SK-N-SH (cell line): Measurements from ENCODE around the gene COL23A1. TPM values are rescaled to one million over a fixed set of nuclear protein-coding genes. Genes with fewer than 3 reads are reported as not detected.

Experiments
- CTCF ChIA-PET: fragments of 300-600, 350-600 bp; formaldehyde crosslinking; extraction: SDS; loops from one replicate; lab custom pipeline; 2021; lab: Yijun Ruan, JAX
- POLR2A ChIA-PET: fragments of 350-600 bp; sonication (Branson Sonifier 250); formaldehyde crosslinking; extraction: SDS; loops from one replicate; lab custom pipeline; 2020; ENCODE audit warnings: antibody characterized with exemption, inconsistent platforms; lab: Yijun Ruan, JAX
- DNase-seq: peaks from one replicate; pipeline ENCODE4 v3.0.0; 2012
- H2AFZ ChIP-seq: fragments of 200-600 bp; sonication (generic); 2 replicates; pipeline ENCODE4 v1.8.1; 2016; ENCODE audit warnings: antibody characterized with exemption, mild to moderate bottlenecking, low read depth
- H3F3A ChIP-seq: fragments of 200-600 bp; sonication (generic); replicated peaks from 2 replicates; pipeline ENCODE3; 2016; ENCODE audit warnings: antibody characterized with exemption, mild to moderate bottlenecking; ENCODE audit not compliant: insufficient read depth
- H3K27ac ChIP-seq, 2 experiments: fragments of 200-500 bp in 1 of 2; fragments of 200-600 bp in 1 of 2; sonication (Bioruptor generic) in 1 of 2; sonication (generic), shearing (Covaris generic) in 1 of 2; 2 replicates each; pipeline versions ENCODE4 v1.5.1 to v1.6.1; 2014 to 2016; ENCODE audit warnings: low read depth in 2 of 2, inconsistent platforms in 1 of 2, low read length in 1 of 2, mild to moderate bottlenecking in 1 of 2, mixed read lengths in 1 of 2
- H3K27me3 ChIP-seq: fragments of 200-600 bp; sonication (generic), shearing (Covaris generic); 2 replicates; pipeline ENCODE4 v1.6.1; 2016; ENCODE audit warnings: mixed run types; ENCODE audit not compliant: insufficient read depth
- H3K36me3 ChIP-seq, 2 experiments: fragments of 200-500 bp in 1 of 2; fragments of 200-600 bp in 1 of 2; sonication (Bioruptor generic) in 1 of 2; sonication (generic) in 1 of 2; replicated peaks in 1 of 2; 2 replicates each; pipeline versions ENCODE3 to v1.5.1; 2014 to 2016; ENCODE audit warnings: low read length in 1 of 2, mild to moderate bottlenecking in 1 of 2; ENCODE audit not compliant: insufficient read depth in 2 of 2, control insufficient read depth in 1 of 2
- H3K4me1 ChIP-seq, 2 experiments: fragments of 200-500 bp in 1 of 2; fragments of 200-600 bp in 1 of 2; sonication (Bioruptor generic) in 1 of 2; sonication (generic), shearing (Covaris generic) in 1 of 2; 2 replicates each; pipeline versions ENCODE4 v1.5.1 to v1.6.1; 2014 to 2016; ENCODE audit warnings: low read depth in 1 of 2, low read length in 1 of 2, mixed run types in 1 of 2; ENCODE audit not compliant: insufficient read depth in 2 of 2, control insufficient read depth in 1 of 2
- H3K4me2 ChIP-seq: fragments of 200-600 bp; sonication (generic), shearing (Covaris generic); 2 replicates; pipeline ENCODE4 v1.6.1; 2017; ENCODE audit warnings: mixed run types
- H3K4me3 ChIP-seq, 2 experiments: fragments of 200-500 bp in 1 of 2; fragments of 200-600 bp in 1 of 2; sonication (Bioruptor generic) in 1 of 2; sonication (generic), shearing (Covaris generic) in 1 of 2; 2 replicates each; pipeline versions ENCODE4 v1.5.1 to v1.8.1; 2014 to 2016; ENCODE audit warnings: low read depth in 2 of 2, inconsistent platforms in 1 of 2, low read length in 1 of 2, mild to moderate bottlenecking in 1 of 2, mixed read lengths in 1 of 2, moderate library complexity in 1 of 2
- H3K79me2 ChIP-seq: fragments of 200-600 bp; sonication (generic); 2 replicates; pipeline ENCODE4 v1.8.1; 2017; ENCODE audit warnings: mild to moderate bottlenecking; ENCODE audit not compliant: insufficient read depth
- H3K9ac ChIP-seq: fragments of 200-600 bp; sonication (generic); 2 replicates; pipeline ENCODE4 v1.6.1; 2017; ENCODE audit warnings: mixed run types
- H3K9me2 ChIP-seq: fragments of 200-600 bp; sonication (generic); 2 replicates; pipeline ENCODE4 v1.6.1; 2017; ENCODE audit warnings: mixed run types
- H3K9me3 ChIP-seq: fragments of 200-600 bp; sonication (generic); 2 replicates; pipeline ENCODE4 v1.6.1; 2017; ENCODE audit warnings: mixed run types, mild to moderate bottlenecking, moderate library complexity
- H4K20me1 ChIP-seq: fragments of 200-600 bp; sonication (generic); 2 replicates; pipeline ENCODE4 v1.6.1; 2017; ENCODE audit warnings: mild to moderate bottlenecking, mixed run types; ENCODE audit not compliant: insufficient read depth
- ELF1 ChIP-seq: IDR thresholded peaks from 2 replicates; pipeline ENCODE4 v1.4.0; 2012
- EP300 ChIP-seq, 2 experiments: IDR thresholded peaks; 2 replicates each; pipeline versions ENCODE4 v1.4.0 to v1.6.1; 2012; ENCODE audit warnings: borderline replicate concordance in 1 of 2, low read depth in 1 of 2, low read length in 1 of 2
- FOSL2 ChIP-seq: IDR thresholded peaks from 2 replicates; pipeline ENCODE4 v1.4.0; 2012; ENCODE audit warnings: low read depth, mild to moderate bottlenecking, moderate library complexity, borderline replicate concordance
- FOXJ3 ChIP-seq: sonication (generic); formaldehyde crosslinking; IDR thresholded peaks from 2 replicates; pipeline ENCODE4 v1.5.1; 2020; ENCODE audit warnings: mild to moderate bottlenecking, missing genetic modification reagents
- FOXM1 ChIP-seq: IDR thresholded peaks from 2 replicates; pipeline ENCODE4 v1.4.0; 2012; ENCODE audit warnings: low read depth, mild to moderate bottlenecking
- GABPA ChIP-seq: IDR thresholded peaks from 2 replicates; pipeline ENCODE4 v1.4.0; 2012; ENCODE audit warnings: low read depth, mild to moderate bottlenecking
- MEF2A ChIP-seq: IDR thresholded peaks from 2 replicates; pipeline ENCODE4 v1.4.0; 2012; ENCODE audit warnings: low read depth, borderline replicate concordance
- MXI1 ChIP-seq: IDR thresholded peaks from 2 replicates; pipeline ENCODE4 v1.6.1; 2012; ENCODE audit warnings: mild to moderate bottlenecking, low read depth, low read length, improper control_type of control experiment
- NFIC ChIP-seq: IDR thresholded peaks from 2 replicates; pipeline ENCODE4 v1.4.0; 2012; ENCODE audit warnings: borderline replicate concordance
- NRF1 ChIP-seq: IDR thresholded peaks from 2 replicates; pipeline ENCODE4 v1.6.1; 2012; ENCODE audit warnings: low read depth, mild to moderate bottlenecking, low read length
- POLR2AphosphoS5 ChIP-seq: IDR thresholded peaks from 2 replicates; pipeline ENCODE4 v1.6.1; 2012; ENCODE audit warnings: low read depth, low read length
- RAD21 ChIP-seq: IDR thresholded peaks from 2 replicates; pipeline ENCODE4 v1.6.1; 2012; ENCODE audit warnings: mild to moderate bottlenecking, low read length
- RCOR1 ChIP-seq: fragments of 150-350 bp; IDR thresholded peaks from 2 replicates; pipeline ENCODE4 v1.6.1; 2017; ENCODE audit warnings: antibody characterized with exemption, low read length
- RFX5 ChIP-seq: IDR thresholded peaks from 2 replicates; pipeline ENCODE4 v1.6.1; 2012; ENCODE audit warnings: mild to moderate bottlenecking, improper control_type of control experiment, low read length
- RXRA ChIP-seq: IDR thresholded peaks from 2 replicates; pipeline ENCODE4 v1.4.0; 2012; ENCODE audit warnings: low read depth, mild to moderate bottlenecking, borderline replicate concordance
- SIN3A ChIP-seq: IDR thresholded peaks from 2 replicates; pipeline ENCODE4 v1.6.1; 2012; ENCODE audit warnings: low read depth, mild to moderate bottlenecking, low read length, moderate library complexity, borderline replicate concordance
- SMC3 ChIP-seq: IDR thresholded peaks from 2 replicates; pipeline ENCODE4 v1.6.1; 2012; ENCODE audit warnings: low read depth, low read length, improper control_type of control experiment
- TAF1 ChIP-seq: IDR thresholded peaks from 2 replicates; pipeline ENCODE4 v1.6.1; 2012; ENCODE audit warnings: low read depth, mild to moderate bottlenecking, low read length, moderate library complexity, borderline replicate concordance
- TCF12 ChIP-seq: IDR thresholded peaks from 2 replicates; pipeline ENCODE4 v1.4.0; 2012
- TEAD4 ChIP-seq: IDR thresholded peaks from 2 replicates; pipeline ENCODE4 v1.4.0; 2012; ENCODE audit warnings: mild to moderate bottlenecking, borderline replicate concordance; ENCODE audit not compliant: insufficient read depth
- ZBTB33 ChIP-seq: IDR thresholded peaks from 2 replicates; pipeline ENCODE4 v1.4.0; 2012; ENCODE audit warnings: low read depth, borderline replicate concordance
- WGBS: methylation state at CpG from one replicate; pipeline ENCODE4 v1.1.6; 2017; ENCODE audit warnings: low lambda C conversion rate; 5-methylcytosine and 5-hydroxymethylcytosine counted together
- polyA plus RNA-seq, 3 experiments: library from polyadenylated mRNA; depleted of rRNA; stranded (reverse); fragments of >200 nt; gene quantifications; 2 replicates each; pipeline ENCODE4 v1.2.3, GENCODE V29; 2012
- TF ChIP-seq, protein P1 (sequence below): IDR thresholded peaks from 2 replicates; pipeline ENCODE4 v1.4.0; 2012; ENCODE audit warnings: low read depth
- TF ChIP-seq, protein P2 (sequence below): fragments of 200-600 bp; sonication (generic); IDR thresholded peaks from 2 replicates; pipeline ENCODE4 v1.6.1; 2017; ENCODE audit warnings: antibody characterized with exemption, mild to moderate bottlenecking, moderate library complexity
- TF ChIP-seq, protein P3 (sequence below): IDR thresholded peaks from 2 replicates; pipeline ENCODE4 v1.4.0; 2012; ENCODE audit warnings: low read depth, borderline replicate concordance

The COL23A1 gene
- polyA plus RNA-seq, 1 of the 3 experiments (the other 2 are of a cell fraction), result 0.10 TPM

DNA sequence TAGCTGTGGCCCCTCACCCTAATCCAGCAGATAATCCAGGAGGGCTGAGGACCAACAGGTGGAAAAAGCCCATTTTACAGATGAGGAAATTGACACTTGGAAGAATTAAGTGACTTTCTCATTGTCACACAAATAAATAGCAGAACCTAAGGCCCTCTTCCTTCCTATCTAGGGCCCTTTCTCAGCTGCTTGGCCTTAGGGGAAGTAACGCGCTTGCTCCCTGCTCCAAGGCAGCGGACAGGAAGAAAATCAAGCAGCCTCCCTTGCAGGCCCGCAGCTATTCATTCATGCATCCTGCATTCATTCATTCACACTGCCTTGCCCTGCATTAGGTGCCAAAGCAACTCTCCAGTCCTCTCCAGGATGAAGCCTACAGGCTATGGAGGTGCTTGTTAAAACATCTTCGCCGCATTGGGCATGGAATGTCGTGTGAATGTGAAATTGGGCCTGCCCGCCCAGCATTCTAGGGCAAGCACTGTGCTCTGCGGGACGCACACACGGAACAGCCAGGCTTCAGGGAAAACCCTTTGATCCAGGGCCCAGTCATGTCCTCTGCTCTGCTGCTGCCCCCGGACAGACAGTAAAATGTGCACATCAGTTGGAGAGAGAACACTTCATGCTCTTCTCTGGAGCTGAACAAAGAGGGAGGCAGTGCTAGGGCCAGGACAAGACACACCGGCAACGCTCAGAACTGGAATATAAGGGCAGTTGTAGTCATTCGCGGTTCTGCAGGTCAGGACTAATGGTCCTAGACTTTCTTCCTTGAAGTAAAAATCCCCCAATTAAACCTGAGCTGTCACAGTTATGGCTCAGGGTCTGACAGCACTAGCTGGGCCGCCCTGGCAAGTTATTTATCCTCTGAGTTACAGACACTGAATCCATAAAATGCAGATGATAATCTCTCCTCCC, 166.0 kb downstream of the COL23A1 start:
- H3K9ac ChIP-seq, result no peak overlapping the region
- no peaks in the 10 kb centered on the region for H3K36me3 ChIP-seq
- H3K4me3 ChIP-seq, result no peak overlapping the region
- H3K27ac ChIP-seq, result peak overlapping the region in 1 of 2 experiments; percentile 82; a peak in 2 of 4 replicates
- no peaks in the 10 kb centered on the region for H3K27me3 ChIP-seq
- H3K4me1 ChIP-seq, result peaks cover 0 to 65% of the 10 kb centered on the region in 2 experiments; a peak in 1 of 4 replicates
- no peak for TF ChIP-seq NRF1
- TF ChIP-seq FOXM1, result no peak
- no peak for TF ChIP-seq FOXJ3 (CRISPR knock-in tag)
- no peak for TF ChIP-seq GABPA
- no peak for TF ChIP-seq FOSL2
- TF ChIP-seq RCOR1, result no peak
- TF ChIP-seq NFIC, result no peak
- no peak for TF ChIP-seq RAD21
- TF ChIP-seq TCF12, result no peak
- TF ChIP-seq, protein P1, sequence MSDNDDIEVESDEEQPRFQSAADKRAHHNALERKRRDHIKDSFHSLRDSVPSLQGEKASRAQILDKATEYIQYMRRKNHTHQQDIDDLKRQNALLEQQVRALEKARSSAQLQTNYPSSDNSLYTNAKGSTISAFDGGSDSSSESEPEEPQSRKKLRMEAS, result no peak
- TF ChIP-seq ZBTB33, result no peak
- no peak for TF ChIP-seq MEF2A
- TF ChIP-seq TAF1, result no peak
- no peak for TF ChIP-seq SIN3A
- TF ChIP-seq, all 33 proteins: peak for 0
- DNase-seq, result peak; percentile 57
- 53% methylated on average over 13 of the region's 17 CpGs for WGBS
- Histone ChIP-seq H3K9me3 (no peaks in the 10 kb centered on the region), H3F3A (no peaks in the 10 kb centered on the region), H3K79me2 (no peaks in the 10 kb centered on the region), H2AFZ (no peak overlapping the region), H4K20me1 (no peaks in the 10 kb centered on the region), H3K4me2 (no peak overlapping the region), H3K9me2 (no peaks in the 10 kb centered on the region)
- ChIA-PET CTCF (interaction anchor here (0.7 to 1.7 kb wide), 6 partner anchors 10 to 144 kb away, joined by 3 to 5 read pairs (median 4); no protein-coding TSS in a partner anchor), POLR2A (no interaction called here)

- peaks cover 0 to 65% of the 10 kb centered on the region in 2 experiments; a peak in 1 of 4 replicates for H3K4me1 ChIP-seq
- no peak overlapping the region for H3K4me3 ChIP-seq
- no peak overlapping the region for H2AFZ ChIP-seq
- 49% methylated on average over 11 of the region's 14 CpGs for WGBS
- H3K9ac ChIP-seq, result no peak overlapping the region
- no peaks in the 10 kb centered on the region for H3K9me3 ChIP-seq
- no peaks in the 10 kb centered on the region for H3K27me3 ChIP-seq
- H3K36me3 ChIP-seq, result no peaks in the 10 kb centered on the region
- POLR2A ChIA-PET, result no interaction called here
- no peaks in the 10 kb centered on the region for H3F3A ChIP-seq
- peak overlapping the region in 1 of 2 experiments; percentile 82; a peak in 1 of 4 replicates for H3K27ac ChIP-seq
- no peaks in the 10 kb centered on the region for H4K20me1 ChIP-seq
- H3K4me2 ChIP-seq, result no peak overlapping the region
- CTCF ChIA-PET, result interaction anchor here (0.7 to 1.7 kb wide), 8 partner anchors 10 to 143 kb away, joined by 3 to 6 read pairs (median 4); no protein-coding TSS in a partner anchor
- H3K9me2 ChIP-seq, result no peaks in the 10 kb centered on the region
- DNase-seq, result peak; percentile 10
- H3K79me2 ChIP-seq, result no peaks in the 10 kb centered on the region
- TF ChIP-seq MEF2A (no peak), SMC3 (no peak), POLR2AphosphoS5 (no peak), EP300 (IDR thresholded peaks at IDR 0.05; ENCODE audit: borderline replicate concordance in 1 of 2, low read depth in 1 of 2, low read length in 1 of 2) (no peak), GABPA (no peak), RFX5 (no peak), ELF1 (no peak), RXRA (no peak), RCOR1 (no peak), TEAD4 (no peak), MXI1 (no peak)
- TF ChIP-seq, protein P2, sequence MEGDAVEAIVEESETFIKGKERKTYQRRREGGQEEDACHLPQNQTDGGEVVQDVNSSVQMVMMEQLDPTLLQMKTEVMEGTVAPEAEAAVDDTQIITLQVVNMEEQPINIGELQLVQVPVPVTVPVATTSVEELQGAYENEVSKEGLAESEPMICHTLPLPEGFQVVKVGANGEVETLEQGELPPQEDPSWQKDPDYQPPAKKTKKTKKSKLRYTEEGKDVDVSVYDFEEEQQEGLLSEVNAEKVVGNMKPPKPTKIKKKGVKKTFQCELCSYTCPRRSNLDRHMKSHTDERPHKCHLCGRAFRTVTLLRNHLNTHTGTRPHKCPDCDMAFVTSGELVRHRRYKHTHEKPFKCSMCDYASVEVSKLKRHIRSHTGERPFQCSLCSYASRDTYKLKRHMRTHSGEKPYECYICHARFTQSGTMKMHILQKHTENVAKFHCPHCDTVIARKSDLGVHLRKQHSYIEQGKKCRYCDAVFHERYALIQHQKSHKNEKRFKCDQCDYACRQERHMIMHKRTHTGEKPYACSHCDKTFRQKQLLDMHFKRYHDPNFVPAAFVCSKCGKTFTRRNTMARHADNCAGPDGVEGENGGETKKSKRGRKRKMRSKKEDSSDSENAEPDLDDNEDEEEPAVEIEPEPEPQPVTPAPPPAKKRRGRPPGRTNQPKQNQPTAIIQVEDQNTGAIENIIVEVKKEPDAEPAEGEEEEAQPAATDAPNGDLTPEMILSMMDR, result no peak
- TF ChIP-seq, protein P3, sequence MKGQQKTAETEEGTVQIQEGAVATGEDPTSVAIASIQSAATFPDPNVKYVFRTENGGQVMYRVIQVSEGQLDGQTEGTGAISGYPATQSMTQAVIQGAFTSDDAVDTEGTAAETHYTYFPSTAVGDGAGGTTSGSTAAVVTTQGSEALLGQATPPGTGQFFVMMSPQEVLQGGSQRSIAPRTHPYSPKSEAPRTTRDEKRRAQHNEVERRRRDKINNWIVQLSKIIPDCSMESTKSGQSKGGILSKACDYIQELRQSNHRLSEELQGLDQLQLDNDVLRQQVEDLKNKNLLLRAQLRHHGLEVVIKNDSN, result no peak
These were observed 166.8 kb downstream of the COL23A1 start for GRCh38 chr5:178423431-178423830.
